ENCODE results near the gene FOSB. TPM values are rescaled to one million over a fixed set of nuclear protein-coding genes. Genes with fewer than 3 reads are reported as not detected.
"Not testable (repeated sequence)": the region's sequence is repeated elsewhere in the genome, so short reads cannot be mapped to it uniquely, and the experiment has no call there.

Gene FOSB
- 41.0 TPM for polyA plus RNA-seq (ENCODE audit: insufficient read length)

GRCh38 chr19:45467456-45468158 is at the start of gene FOSB:
Gene FOSB, plus strand, starts transcription at chr19:45467996. Its CDS starts 591 bp downstream, at chr19:45468587.
- peak; percentile 89 for DNase-seq (ENCODE audit: low read depth)

DNA sequence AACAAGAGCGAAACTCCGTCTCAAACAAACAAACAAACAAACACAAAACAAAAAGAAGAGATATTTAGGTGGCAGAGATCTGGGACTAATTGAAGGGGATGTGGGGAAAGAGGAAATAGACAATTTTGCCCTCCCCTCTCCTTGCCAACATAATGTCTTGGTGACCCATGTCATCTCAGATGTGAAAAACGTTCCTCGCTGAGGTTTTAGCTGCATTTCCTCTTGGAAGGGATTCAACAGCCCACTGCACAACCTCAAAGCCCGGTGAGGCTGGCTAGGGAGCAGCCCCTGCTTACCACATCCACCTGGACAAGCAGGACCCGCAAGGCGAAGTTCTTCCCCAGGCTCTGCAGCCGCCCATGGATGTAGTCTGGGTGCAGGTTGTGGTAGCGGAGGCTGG is 49.0 kb upstream of the FOSB start:
- DNase-seq (ENCODE audit: low read depth) = no peak

- no peak for DNase-seq (ENCODE audit: low read depth)
Measured at GRCh38 chr19:45419396-45419795, 48.4 kb upstream of the FOSB start.

- DNase-seq (ENCODE audit: low read depth) = no peak
Measured at GRCh38 chr19:45419895-45420294, 47.9 kb upstream of the FOSB start.

- DNase-seq (ENCODE audit: low read depth) = no peak
Measured at GRCh38 chr19:45420356-45420755, 47.4 kb upstream of the FOSB start.

GRCh38 chr19:45420871-45421270 is 46.9 kb upstream of the FOSB start:
- DNase-seq (ENCODE audit: low read depth) = no peak

- no peak for DNase-seq (ENCODE audit: low read depth)
Measured at GRCh38 chr19:45421947-45422498, 45.8 kb upstream of the FOSB start.

- DNase-seq (ENCODE audit: low read depth) = no peak
Measured at GRCh38 chr19:45423033-45423588, 44.7 kb upstream of the FOSB start.

DNA sequence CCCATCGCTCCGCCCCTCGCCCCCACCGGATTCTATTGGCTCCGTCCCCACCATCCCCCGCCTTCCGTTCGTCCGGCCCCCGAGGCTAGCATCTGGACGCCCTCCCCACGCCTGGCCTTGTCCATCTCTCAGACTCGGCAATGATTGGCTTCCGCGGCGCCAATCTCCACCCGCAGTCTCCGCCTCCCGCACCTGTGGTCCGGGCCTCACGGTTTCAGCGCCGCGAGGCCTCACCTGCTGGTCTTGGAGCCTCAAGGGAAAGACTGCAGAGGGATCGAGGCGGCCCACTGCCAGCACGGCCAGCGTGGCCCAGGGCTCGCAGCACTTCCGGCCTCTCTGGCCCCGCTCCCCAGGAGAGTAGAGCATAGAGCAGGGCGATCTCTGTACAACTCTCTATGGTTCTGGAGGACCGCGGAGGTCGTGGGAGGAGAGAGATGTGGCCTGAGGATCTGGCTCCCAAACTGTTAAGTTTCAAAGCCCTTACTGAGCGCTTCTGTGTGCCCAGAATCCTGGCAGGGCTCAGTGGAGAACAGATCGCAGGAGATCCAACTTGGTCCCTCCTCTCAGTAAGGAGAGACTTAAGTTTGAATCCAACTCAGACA is 44.1 kb upstream of the FOSB start, which contains the start of gene ERCC1:
Gene ERCC1, minus strand, starts transcription at position 329 of the 602 bp plus-strand sequence. CDS start 543 bp downstream, outside the sequence.
- DNase-seq (ENCODE audit: low read depth) = no peak

DNA sequence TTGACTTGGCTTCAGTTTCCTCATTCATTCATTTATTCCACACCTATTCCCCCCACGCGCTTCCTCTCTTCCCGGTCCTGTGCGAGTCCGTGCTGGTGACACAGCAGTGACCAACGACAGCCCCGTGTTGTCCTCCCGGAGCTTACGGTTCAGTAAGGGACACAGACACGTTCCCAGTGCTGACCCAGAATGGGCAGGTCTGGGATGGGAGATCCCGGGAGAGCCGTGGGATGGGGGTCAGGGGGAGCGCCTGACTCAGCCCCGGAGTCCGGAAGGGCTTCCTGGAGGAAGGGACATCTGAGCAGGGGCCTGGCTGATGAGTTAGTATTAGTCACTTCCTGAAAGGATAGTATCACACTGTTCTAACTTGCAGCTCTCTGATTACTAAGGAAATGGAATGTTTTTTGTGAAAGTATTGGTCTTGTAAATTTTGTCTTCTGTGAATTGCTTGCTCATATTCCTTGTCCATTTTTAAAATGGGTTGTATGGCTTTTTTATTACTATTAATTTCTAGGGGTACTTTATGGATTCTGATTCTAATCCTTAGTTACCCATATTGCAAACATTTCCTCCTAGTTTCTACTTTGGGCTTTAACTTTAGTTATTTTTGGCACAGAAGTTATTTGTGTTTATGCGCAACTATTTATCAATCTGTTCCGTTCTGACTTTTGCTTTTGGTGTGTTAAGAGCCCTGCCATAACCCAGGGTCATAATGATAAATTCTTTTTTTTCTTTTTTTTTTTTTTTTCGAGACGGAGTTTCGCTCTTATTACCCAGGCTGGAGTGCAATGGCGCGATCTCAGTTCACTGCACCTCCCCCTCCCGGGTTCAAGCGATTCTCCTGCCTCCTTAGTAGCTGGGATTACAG is 43.4 kb upstream of the FOSB start:
- DNase-seq (ENCODE audit: low read depth) = no peak

- no peak for DNase-seq (ENCODE audit: low read depth)
Measured at GRCh38 chr19:45428384-45429231, 39.2 kb upstream of the FOSB start.

- not testable (repeated sequence) for DNase-seq (ENCODE audit: low read depth)
Measured at GRCh38 chr19:45429896-45430295, 37.9 kb upstream of the FOSB start.

DNA sequence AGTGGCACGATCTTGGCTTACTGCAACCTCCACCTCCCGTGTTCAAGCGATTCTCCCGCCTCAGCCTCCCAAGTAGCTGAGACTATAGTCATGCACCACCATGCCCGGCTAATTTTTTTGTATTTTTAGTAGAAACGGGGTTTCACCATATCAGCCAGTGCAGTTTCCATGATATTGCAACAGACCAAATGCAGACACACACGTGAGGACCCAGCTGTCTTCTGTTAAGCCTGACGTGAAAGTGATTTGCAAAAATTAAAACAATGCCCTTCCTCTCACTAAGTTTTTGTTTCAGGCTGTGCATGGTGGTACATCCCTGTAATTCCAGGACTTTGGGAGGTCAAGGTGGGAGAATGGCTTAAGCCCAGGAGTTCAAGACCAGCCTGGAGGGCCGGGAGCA is 36.8 kb upstream of the FOSB start:
- not testable (repeated sequence) for DNase-seq (ENCODE audit: low read depth)

GRCh38 chr19:45432543-45432942 is 35.3 kb upstream of the FOSB start:
- not testable (repeated sequence) for DNase-seq (ENCODE audit: low read depth)

- DNase-seq (ENCODE audit: low read depth) = no peak
Measured at GRCh38 chr19:45437328-45437727, 30.5 kb upstream of the FOSB start.

- no peak for DNase-seq (ENCODE audit: low read depth)
Measured at GRCh38 chr19:45439190-45439568, 28.6 kb upstream of the FOSB start.

GRCh38 chr19:45439569-45440258 is 28.1 kb upstream of the FOSB start:
- no peak for DNase-seq (ENCODE audit: low read depth)

DNA sequence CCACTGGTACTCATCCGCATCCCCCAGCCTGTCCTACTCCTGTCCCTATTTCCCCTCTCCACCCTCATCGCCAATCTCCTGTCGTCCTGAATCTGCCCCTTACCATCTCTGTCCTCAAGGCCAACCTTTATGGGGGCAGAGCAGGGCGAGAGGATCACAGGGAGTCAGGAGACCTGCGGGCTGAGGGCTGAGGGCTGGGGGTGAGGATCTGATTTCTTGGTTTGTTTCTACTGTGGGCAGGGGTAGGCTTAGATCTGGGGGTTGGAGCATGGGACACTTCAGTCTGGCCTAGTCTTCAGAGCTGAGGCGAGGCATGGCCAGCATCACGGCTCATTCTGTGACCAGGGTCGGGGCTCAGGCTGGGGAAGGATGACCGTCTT is 27.5 kb upstream of the FOSB start:
- no peak for DNase-seq (ENCODE audit: low read depth)

- DNase-seq (ENCODE audit: low read depth) = no peak
Measured at GRCh38 chr19:45440873-45441654, 26.7 kb upstream of the FOSB start.

GRCh38 chr19:45442408-45442777 is 25.4 kb upstream of the FOSB start:
- DNase-seq (ENCODE audit: low read depth) = no peak

All from forelimb muscle (tissue), 1 donor.